ENCODE measurements around the gene DGKE. TPM values are rescaled to one million over a fixed set of nuclear protein-coding genes. Genes with fewer than 3 reads are reported as not detected.

Gene DGKE
- total and polyA plus RNA-seq, 2 of the 13 experiments (the other 11 are each of a cell fraction or from before 2014, with no cell fraction given) = 3.2 to 5.3 TPM

GRCh38 chr17:56833809-56834379 lies at the start of gene DGKE, which contains the start of gene C17orf67 (continued):
- TF ChIP-seq ZNF678 (CRISPR knock-in tag; IDR thresholded peaks at IDR 0.05) = peak; percentile 21; the same call in 1 of the 2 replicates
- no peak for TF ChIP-seq HIVEP1 (CRISPR knock-in tag; IDR thresholded peaks at IDR 0.05)
- TF ChIP-seq CSRNP2 (CRISPR knock-in tag; conservative IDR thresholded peaks at IDR 0.05; ENCODE audit: low read depth) = peak; percentile 83; the same call in 1 of the 2 replicates
- TF ChIP-seq ZNF780A (CRISPR knock-in tag; IDR thresholded peaks at IDR 0.05) = peak; percentile 69; the same call in 1 of the 2 replicates
- TF ChIP-seq SIX4 (CRISPR knock-in tag; IDR thresholded peaks at IDR 0.05) = 0 out of 2 replicates have a peak, but pooled peaks have one; percentile 15
- peak; percentile 81; the same call in 1 of the 2 replicates for TF ChIP-seq TERF1 (CRISPR knock-in tag; IDR thresholded peaks at IDR 0.05)
- TF ChIP-seq KLF15 (CRISPR knock-in tag; IDR thresholded peaks at IDR 0.05; ENCODE audit: borderline replicate concordance) = 0 out of 2 replicates have a peak, but pooled peaks have one; percentile 12
- peak; percentile 72 for TF ChIP-seq ZMYM4 (CRISPR knock-in tag; IDR thresholded peaks at IDR 0.05)
- no peak for TF ChIP-seq LCORL (IDR thresholded peaks at IDR 0.05)
- TF ChIP-seq LCORL (CRISPR knock-in tag; IDR thresholded peaks at IDR 0.05) = no peak
- no peak for TF ChIP-seq FOSL1 (CRISPR knock-in tag; IDR thresholded peaks at IDR 0.05; ENCODE audit: borderline replicate concordance)
- TF ChIP-seq SAP130 (CRISPR knock-in tag; IDR thresholded peaks at IDR 0.05; ENCODE audit: low read depth) = peak; percentile 87
- TF ChIP-seq ZNF407 (CRISPR knock-in tag; IDR thresholded peaks at IDR 0.05; ENCODE audit: not compliant biosample characterization) = no peak
- no peak for TF ChIP-seq SYNCRIP (IDR thresholded peaks at IDR 0.05; ENCODE audit: insufficient read depth, low read depth, low read length)
- TF ChIP-seq GTF3A (CRISPR knock-in tag; conservative IDR thresholded peaks at IDR 0.05) = no peak
- TF ChIP-seq ZSCAN31 (CRISPR knock-in tag; IDR thresholded peaks at IDR 0.05; ENCODE audit: low read depth) = no peak
- no peak for TF ChIP-seq NFRKB (IDR thresholded peaks at IDR 0.05)

Measured in HepG2 (cell line).